ENCODE measurements around the gene BRIP1. TPM values are rescaled to one million over a fixed set of nuclear protein-coding genes. Genes with fewer than 3 reads are reported as not detected.
"Not testable (repeated sequence)": the region's sequence is repeated elsewhere in the genome, so short reads cannot be mapped to it uniquely, and the experiment has no call there.

The BRIP1 gene
- total RNA-seq, 1 experiment from 2014 or later: 12.0 TPM

DNA sequence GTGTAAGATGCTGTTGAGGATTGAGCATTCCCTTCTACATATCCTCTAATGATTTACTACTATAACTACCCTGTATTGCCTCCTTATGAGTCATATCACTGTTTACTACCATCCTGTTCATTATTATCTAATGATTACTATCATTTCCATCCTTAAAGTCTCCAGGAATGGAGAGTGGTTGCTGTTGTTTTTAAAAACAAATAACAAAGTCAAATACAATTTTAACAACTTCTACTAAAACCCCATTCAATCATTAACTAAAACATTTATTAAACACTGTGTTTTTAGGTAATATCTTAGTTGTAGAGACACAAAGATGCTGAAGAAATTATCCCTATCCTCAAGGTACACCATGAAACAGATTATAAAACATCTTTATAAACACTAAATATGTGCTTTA, 126.9 kb downstream of the BRIP1 start:
- DNase-seq: no peak
- Histone ChIP-seq H3K27me3 (ENCODE audit: control insufficient read depth, insufficient read depth, low read length) (no peaks in the 10 kb centered on the region), H3K4me3 (ENCODE audit: insufficient read depth, low read depth, low read length) (no peak overlapping the region), H3K36me3 (replicated peaks; ENCODE audit: control insufficient read depth, insufficient read depth, low read length) (peaks cover 3% of the 10 kb centered on the region)

DNA sequence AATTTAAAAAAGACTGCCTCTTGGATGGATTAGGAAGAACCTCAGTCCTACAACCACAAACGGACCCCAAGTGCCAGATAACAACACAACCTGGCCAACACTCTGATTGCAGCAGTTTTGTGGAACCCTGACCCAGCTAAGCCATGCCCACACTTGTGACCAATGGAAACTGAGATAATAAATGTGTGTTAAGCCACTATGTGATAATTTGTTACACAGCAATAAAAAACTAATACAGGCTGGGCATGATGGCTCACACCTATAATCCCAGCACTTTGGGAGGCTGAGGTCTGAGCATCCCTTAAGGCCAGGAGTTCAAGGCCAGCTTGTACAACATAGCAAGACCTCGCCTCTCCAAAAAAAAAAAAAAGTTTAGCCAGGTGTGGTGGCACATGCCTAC, 127.5 kb downstream of the BRIP1 start:
- DNase-seq: no peak
- Histone ChIP-seq H3K4me3 (ENCODE audit: insufficient read depth, low read depth, low read length) (no peak overlapping the region), H3K36me3 (replicated peaks; ENCODE audit: control insufficient read depth, insufficient read depth, low read length) (peaks cover 3% of the 10 kb centered on the region), H3K27me3 (ENCODE audit: control insufficient read depth, insufficient read depth, low read length) (no peaks in the 10 kb centered on the region)

DNA sequence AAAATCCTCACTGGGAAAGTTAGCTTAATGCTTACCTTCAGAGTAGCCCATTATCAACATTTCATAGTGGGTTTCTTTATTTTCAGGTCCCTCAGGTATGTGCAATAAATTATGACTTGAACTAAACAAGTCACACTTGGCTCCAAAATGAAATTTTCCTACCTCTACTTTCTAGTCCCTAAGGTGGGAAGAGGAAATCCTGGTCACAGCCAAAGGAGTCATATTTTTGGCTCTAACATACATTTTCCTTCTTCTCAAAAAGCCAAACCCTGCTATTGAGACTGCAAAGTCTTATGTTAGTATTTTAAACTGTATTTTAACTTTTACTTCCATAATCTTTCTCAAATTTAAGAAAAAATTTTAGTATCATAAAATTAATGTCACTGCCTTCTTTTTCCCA, 128.9 kb downstream of the BRIP1 start:
- no peak overlapping the region for H3K4me3 ChIP-seq (ENCODE audit: insufficient read depth, low read depth, low read length)
- no peak for DNase-seq
- no peaks in the 10 kb centered on the region for H3K27me3 ChIP-seq (ENCODE audit: control insufficient read depth, insufficient read depth, low read length)
- peaks cover 3% of the 10 kb centered on the region for H3K36me3 ChIP-seq (replicated peaks; ENCODE audit: control insufficient read depth, insufficient read depth, low read length)

DNA sequence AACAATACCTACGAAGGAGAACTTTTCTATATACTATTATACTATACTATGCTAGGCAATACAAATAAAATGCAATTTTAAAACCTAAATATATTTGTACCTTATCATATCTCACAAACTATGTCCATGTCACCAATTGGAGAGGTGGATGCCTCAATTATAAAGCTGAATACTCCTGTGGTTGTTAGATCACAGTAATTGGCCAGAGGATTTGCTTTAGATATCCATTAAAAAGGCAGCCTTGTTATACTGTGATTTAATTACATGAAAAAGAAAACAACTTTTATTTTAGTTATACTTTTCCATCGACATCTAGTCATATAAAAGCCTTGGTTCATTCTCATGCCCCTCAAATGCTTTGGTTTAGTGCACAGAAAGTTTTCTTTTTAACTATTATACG, 129.3 kb downstream of the BRIP1 start:
- no peak for DNase-seq
- Histone ChIP-seq H3K27me3 (ENCODE audit: control insufficient read depth, insufficient read depth, low read length) (no peaks in the 10 kb centered on the region), H3K36me3 (replicated peaks; ENCODE audit: control insufficient read depth, insufficient read depth, low read length) (peaks cover under 1% of the 10 kb centered on the region), H3K4me3 (ENCODE audit: insufficient read depth, low read depth, low read length) (no peak overlapping the region)

DNA sequence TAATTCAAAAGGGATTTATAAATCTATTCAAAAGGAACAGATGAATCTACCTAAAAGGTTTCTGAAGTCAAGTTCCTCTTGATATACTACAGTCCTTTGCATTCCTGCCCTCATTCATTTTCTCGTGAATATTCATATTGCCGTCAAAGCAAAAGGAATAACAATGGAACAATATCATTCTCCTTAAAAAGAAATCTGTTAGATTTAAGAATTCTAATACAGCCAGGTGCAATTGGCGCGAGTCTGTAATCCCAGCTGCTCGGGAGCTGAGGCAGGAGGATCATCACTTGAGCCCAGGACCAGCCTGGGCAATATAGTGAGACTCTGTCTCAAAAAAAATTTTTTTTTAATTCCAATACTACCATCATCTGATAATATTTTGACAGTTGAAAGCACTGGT, 130.3 kb downstream of the BRIP1 start:
- Histone ChIP-seq H3K27me3 (ENCODE audit: control insufficient read depth, insufficient read depth, low read length) (no peaks in the 10 kb centered on the region), H3K36me3 (replicated peaks; ENCODE audit: control insufficient read depth, insufficient read depth, low read length) (no peaks in the 10 kb centered on the region), H3K4me3 (ENCODE audit: insufficient read depth, low read depth, low read length) (no peak overlapping the region)
- no peak for DNase-seq

DNA sequence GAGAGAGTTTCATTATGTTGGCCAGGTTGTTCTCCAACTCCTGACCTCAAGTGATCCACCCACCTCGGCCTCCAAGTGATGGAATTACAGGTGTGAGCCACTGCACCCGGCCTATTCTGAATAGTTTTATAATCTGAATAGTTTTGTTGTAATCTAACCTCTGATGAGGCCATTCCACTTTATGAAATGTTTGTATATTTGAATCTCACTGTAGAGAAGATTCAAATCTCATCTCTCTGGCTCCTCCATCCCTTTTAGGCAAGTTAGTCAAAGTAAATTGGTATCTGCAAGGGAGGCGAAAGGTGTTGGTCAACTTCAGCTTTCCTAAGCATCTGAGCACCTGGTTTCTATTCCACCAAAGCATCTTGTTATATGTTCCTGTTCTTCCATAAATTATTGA, 131.2 kb downstream of the BRIP1 start:
- no peak for DNase-seq
- Histone ChIP-seq H3K36me3 (replicated peaks; ENCODE audit: control insufficient read depth, insufficient read depth, low read length) (no peaks in the 10 kb centered on the region), H3K27me3 (ENCODE audit: control insufficient read depth, insufficient read depth, low read length) (no peaks in the 10 kb centered on the region), H3K4me3 (ENCODE audit: insufficient read depth, low read depth, low read length) (no peak overlapping the region)

DNA sequence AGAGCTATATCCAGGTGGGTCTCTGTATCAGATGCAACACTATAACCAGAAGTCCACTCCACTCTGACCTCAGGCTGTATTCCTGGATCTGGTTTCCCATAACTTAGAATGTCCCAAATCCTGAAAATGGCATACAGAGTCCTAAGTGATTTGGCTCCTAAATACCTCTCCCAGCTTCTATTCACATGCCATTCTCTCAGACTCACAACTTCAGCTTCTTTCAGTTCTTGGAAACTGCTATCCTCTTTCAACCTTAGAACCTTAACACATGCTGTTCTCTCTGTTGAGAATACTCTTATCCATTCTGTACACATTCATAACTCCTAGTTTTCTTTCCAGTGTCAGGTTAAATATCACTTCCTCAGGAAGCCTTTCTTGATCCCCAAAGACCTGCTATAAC, 132.0 kb downstream of the BRIP1 start:
- Histone ChIP-seq H3K27me3 (ENCODE audit: control insufficient read depth, insufficient read depth, low read length) (no peaks in the 10 kb centered on the region), H3K4me3 (ENCODE audit: insufficient read depth, low read depth, low read length) (no peak overlapping the region), H3K36me3 (replicated peaks; ENCODE audit: control insufficient read depth, insufficient read depth, low read length) (no peaks in the 10 kb centered on the region)
- DNase-seq: no peak

DNA sequence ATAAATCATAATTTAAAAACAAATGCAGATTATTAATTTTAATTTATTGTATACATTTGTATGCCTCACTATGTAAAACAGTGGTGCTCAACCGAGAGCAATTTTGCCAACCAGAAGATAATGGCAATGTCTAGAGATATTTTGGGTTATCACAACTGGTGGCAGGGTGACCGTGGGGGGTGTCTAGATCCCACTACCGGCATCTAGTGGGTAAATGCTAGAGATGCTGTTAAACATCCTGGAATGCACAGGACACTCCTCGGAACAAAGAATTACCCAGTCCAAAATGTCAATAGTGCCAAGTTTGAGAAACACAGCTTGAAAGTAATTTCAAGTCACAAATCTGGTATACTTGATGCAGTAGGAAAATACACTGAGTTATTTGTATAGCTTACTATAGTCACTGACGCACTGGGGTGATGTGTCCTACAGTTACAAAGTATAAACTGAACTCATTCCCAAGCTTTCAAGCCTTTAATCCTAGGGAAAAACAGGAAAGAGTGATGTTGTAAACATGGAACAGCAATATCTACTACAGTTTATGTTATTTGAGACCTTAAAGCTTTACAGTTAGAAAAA, 133.5 kb downstream of the BRIP1 start:
- no peaks in the 10 kb centered on the region for H3K27me3 ChIP-seq (ENCODE audit: control insufficient read depth, insufficient read depth, low read length)

DNA sequence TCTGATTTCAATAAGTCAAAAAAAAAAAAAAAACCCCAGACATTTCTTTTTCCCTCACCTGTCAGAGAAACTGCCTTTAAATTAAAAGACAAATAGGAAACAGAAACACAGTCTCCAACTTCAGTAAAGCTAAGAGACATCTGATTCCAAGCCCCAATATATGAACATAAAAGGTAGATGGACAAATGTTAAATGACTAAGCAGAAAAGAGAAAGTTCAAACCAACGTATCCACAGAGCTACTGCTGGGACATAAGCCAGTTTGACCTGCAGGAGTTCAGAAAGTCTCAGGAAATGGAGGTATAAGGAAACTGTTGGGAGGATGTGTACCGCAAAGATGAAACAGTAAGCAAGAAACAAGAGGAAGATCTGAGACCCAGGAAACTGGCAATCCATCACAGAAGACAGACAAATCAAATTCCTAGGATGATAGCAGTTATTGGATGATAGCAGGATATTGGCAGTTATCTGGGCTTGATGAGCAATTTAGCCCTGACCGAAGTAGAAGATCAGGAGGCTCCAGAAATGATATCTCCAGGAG, 135.0 kb downstream of the BRIP1 start:
- no peaks in the 10 kb centered on the region for H3K27me3 ChIP-seq (ENCODE audit: control insufficient read depth, insufficient read depth, low read length)
- H3K36me3 ChIP-seq (replicated peaks; ENCODE audit: control insufficient read depth, insufficient read depth, low read length): no peaks in the 10 kb centered on the region
- DNase-seq: no peak
- no peak overlapping the region for H3K4me3 ChIP-seq (ENCODE audit: insufficient read depth, low read depth, low read length)

More for the DNA sequence above, 133.5 kb downstream of the BRIP1 start:
- peak; percentile 7 for DNase-seq
- no peak overlapping the region for H3K4me3 ChIP-seq (ENCODE audit: insufficient read depth, low read depth, low read length)
- no peaks in the 10 kb centered on the region for H3K36me3 ChIP-seq (replicated peaks; ENCODE audit: control insufficient read depth, insufficient read depth, low read length)

DNA sequence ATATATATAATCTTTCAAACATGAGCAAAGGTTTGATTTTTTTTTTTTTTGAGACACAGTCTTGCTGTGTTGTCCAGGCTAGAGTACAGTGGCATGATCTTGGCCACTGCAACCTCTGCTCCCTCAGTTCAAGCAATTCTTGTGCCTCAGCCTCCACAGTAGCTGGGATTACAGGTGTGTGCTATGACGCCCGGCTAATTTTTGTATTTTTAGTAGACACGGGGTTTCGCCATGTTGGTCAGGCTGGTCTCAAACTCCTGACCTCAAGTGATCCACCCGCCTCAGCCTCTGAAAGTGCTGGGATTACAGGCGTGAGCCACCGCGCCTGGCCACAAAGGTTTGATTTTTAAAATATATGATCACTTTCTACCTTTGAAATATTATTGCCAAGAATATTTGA, 135.5 kb downstream of the BRIP1 start:
- not testable (repeated sequence) for DNase-seq; H3K36me3 ChIP-seq (replicated peaks; ENCODE audit: control insufficient read depth, insufficient read depth, low read length); H3K27me3 ChIP-seq (ENCODE audit: control insufficient read depth, insufficient read depth, low read length); H3K4me3 ChIP-seq (ENCODE audit: insufficient read depth, low read depth, low read length)

DNA sequence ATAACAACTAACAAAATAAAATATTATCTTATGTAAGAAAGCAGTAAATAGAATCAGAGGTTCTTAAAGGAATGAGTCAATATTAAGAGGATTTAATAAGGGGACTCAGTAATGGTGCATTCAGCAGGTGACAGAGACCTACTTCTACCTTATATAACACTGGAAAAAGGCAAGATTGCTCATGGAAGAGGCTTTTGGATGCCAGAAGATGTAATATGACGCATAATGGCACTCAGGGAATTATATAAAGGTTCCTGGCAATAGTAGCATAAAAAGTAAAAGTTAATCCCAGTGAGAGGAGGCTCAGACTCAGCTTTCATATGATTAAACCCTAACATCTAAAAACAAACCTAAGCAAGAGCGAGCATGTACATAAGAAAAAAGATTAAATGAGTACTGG, 136.4 kb downstream of the BRIP1 start:
- no peaks in the 10 kb centered on the region for H3K36me3 ChIP-seq (replicated peaks; ENCODE audit: control insufficient read depth, insufficient read depth, low read length)
- no peak overlapping the region for H3K4me3 ChIP-seq (ENCODE audit: insufficient read depth, low read depth, low read length)
- no peak for DNase-seq

DNA sequence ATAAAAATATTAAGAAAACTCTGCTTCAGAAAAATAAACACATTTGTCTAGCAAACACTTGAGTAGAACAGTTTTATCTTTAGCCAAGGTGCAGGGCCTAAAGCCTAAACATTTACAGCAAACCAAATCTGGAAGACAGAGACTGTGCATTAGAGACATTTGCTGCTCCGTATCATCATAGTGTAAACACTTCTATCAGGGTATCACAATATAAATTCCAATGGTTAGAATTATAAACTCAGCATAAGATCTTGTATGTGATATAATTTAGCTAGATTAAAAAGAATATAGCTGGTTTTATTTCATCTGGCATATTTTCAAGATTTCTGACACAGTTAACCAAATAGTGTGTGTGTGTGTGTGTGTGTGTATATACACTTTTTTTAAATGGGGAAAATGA, 138.6 kb downstream of the BRIP1 start:
- H3K27me3 ChIP-seq (ENCODE audit: control insufficient read depth, insufficient read depth, low read length): no peaks in the 10 kb centered on the region
- no peaks in the 10 kb centered on the region for H3K36me3 ChIP-seq (replicated peaks; ENCODE audit: control insufficient read depth, insufficient read depth, low read length)
- DNase-seq: no peak
- no peak overlapping the region for H3K4me3 ChIP-seq (ENCODE audit: insufficient read depth, low read depth, low read length)

More for the DNA sequence above, 136.4 kb downstream of the BRIP1 start:
- H3K27me3 ChIP-seq (ENCODE audit: control insufficient read depth, insufficient read depth, low read length): no peaks in the 10 kb centered on the region

DNA sequence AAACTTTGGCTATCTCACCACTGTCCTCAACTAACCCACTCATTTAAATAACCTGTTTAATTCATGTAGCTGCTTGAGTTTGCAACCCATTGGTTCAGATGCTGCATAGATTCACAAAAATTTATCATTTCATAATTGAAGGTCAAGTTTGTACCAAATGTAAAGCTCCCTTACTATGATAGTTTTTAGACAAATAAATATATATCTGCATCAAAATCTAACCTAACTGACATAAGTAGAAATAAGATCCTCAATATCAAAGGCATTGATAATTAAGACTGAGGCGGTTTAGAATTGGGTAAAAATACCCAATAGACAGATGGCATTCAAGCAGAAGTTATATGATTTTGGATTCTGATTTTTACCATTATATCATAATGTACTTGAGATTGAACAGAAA, 139.4 kb downstream of the BRIP1 start:
- DNase-seq: no peak
- no peaks in the 10 kb centered on the region for H3K27me3 ChIP-seq (ENCODE audit: control insufficient read depth, insufficient read depth, low read length)
- no peaks in the 10 kb centered on the region for H3K36me3 ChIP-seq (replicated peaks; ENCODE audit: control insufficient read depth, insufficient read depth, low read length)
- H3K4me3 ChIP-seq (ENCODE audit: insufficient read depth, low read depth, low read length): no peak overlapping the region

DNA sequence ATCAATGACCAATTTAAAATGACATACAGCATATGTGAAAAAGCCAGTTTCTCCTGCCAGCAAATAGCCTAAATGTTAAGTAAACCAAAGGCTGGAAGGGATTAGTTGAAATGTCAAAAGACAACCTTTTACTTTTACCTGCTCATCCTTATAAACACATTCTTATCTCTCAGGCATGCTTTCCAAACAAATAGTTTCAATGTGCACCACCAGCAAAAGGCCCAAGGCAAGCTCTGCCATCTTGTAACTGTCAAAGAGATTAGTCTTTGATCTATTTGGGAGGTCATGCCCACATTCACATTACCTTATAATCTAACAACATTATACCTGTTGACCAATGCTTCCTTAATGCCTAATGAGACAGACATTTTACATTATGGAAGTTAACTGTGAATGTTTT, 140.1 kb downstream of the BRIP1 start:
- H3K4me3 ChIP-seq (ENCODE audit: insufficient read depth, low read depth, low read length): no peak overlapping the region
- H3K36me3 ChIP-seq (replicated peaks; ENCODE audit: control insufficient read depth, insufficient read depth, low read length): no peaks in the 10 kb centered on the region
- DNase-seq: no peak
- no peaks in the 10 kb centered on the region for H3K27me3 ChIP-seq (ENCODE audit: control insufficient read depth, insufficient read depth, low read length)

DNA sequence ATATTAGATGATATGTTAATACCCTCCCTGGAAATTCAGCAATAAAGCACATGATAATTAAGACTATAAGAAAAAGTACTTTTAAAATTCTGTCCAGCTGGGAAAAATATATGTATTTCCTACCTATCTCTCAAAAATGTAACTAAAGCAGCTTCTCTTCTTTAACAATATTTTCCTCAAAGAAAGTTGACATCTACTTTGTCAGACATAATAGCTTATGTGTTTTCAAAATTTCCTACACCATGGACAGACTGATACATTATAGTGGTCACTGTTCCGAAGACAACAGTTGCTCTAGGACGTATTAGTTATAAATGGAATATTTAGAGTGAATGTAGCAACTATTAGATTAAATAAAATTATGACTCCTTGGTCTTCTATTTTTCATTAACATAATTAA, 140.9 kb downstream of the BRIP1 start:
- Histone ChIP-seq H3K4me3 (ENCODE audit: insufficient read depth, low read depth, low read length) (no peak overlapping the region), H3K27me3 (ENCODE audit: control insufficient read depth, insufficient read depth, low read length) (no peaks in the 10 kb centered on the region), H3K36me3 (replicated peaks; ENCODE audit: control insufficient read depth, insufficient read depth, low read length) (no peaks in the 10 kb centered on the region)
- no peak for DNase-seq
